Upper lobe of right lung (tissue), 1 donor: ENCODE measurements around the gene PPM1H. TPM values are rescaled to one million over a fixed set of nuclear protein-coding genes. Genes with fewer than 3 reads are reported as not detected.
"Not testable (repeated sequence)": the region's sequence is repeated elsewhere in the genome, so short reads cannot be mapped to it uniquely, and the experiment has no call there.

Experiments
- ATAC-seq: fragments of 200-7000 bp; cut with Tn5 transposase; one replicate; pipeline ENCODE4 v1.9.1; 2020; ENCODE audit warnings: mild to moderate bottlenecking, moderate library complexity
- DNase-seq: peaks from one replicate; pipeline ENCODE4 v3.0.0-alpha.2; 2020
- H3K27ac ChIP-seq: fragments of 200-600 bp; one replicate; pipeline ENCODE4 v1.8.0; 2022
- H3K27me3 ChIP-seq: fragments of 200-600 bp; one replicate; pipeline ENCODE4 v1.8.0; 2022; ENCODE audit warnings: mild to moderate bottlenecking
- H3K36me3 ChIP-seq: fragments of 200-600 bp; one replicate; pipeline ENCODE4 v1.8.0; 2022
- H3K4me1 ChIP-seq: fragments of 200-600 bp; one replicate; pipeline ENCODE4 v1.8.0; 2022
- H3K4me3 ChIP-seq: fragments of 200-600 bp; one replicate; pipeline ENCODE4 v1.8.0; 2022; ENCODE audit warnings: mild to moderate bottlenecking
- H3K9me3 ChIP-seq: fragments of 200-600 bp; one replicate; pipeline ENCODE4 v1.8.0; 2022
- CTCF ChIP-seq: fragments of 200-600 bp; IDR thresholded peaks from one replicate; pipeline ENCODE4 v1.8.0; 2022; ENCODE audit warnings: antibody characterized with exemption
- intact Hi-C: fragments of 100-400 bp; cut with DNase I; formaldehyde crosslinking; loops from one replicate; pipeline ENCODE4 v1.11.0; 2022
- total RNA-seq: library from RNA; stranded (reverse); fragmentation: NEBNext Ultra II Directional; extraction: Animal tissue kit (Norgen Biotek cat#: 25700); gene quantifications from one replicate; pipeline ENCODE4 v1.2.1, GENCODE V29; 2021
- donor health status: DM: no; HTN: yes; CAD: no; lungs with severe emphysema.

PPM1H gene
- total RNA-seq, 1 donor from 2014 or later: 8.0 TPM

- no peak for DNase-seq
- intact Hi-C loops: no loop called here
- H3K36me3 ChIP-seq: no peaks in the 10 kb centered on the region
These were observed 168.5 kb downstream of the PPM1H start for GRCh38 chr12:62766496-62766895.

GRCh38 chr12:62763861-62764645 is 170.9 kb downstream of the PPM1H start:
- ATAC-seq: no peak
- intact Hi-C loops: no loop called here
- H3K27me3 ChIP-seq: no peaks in the 10 kb centered on the region
- TF ChIP-seq CTCF: no peak
- no peak overlapping the region for H3K27ac ChIP-seq
- DNase-seq: no peak
- no peak overlapping the region for H3K4me3 ChIP-seq
- no peaks in the 10 kb centered on the region for H3K36me3 ChIP-seq
- H3K4me1 ChIP-seq: peaks cover 4% of the 10 kb centered on the region
- no peaks in the 10 kb centered on the region for H3K9me3 ChIP-seq

More at GRCh38 chr12:62766496-62766895, 168.5 kb downstream of the PPM1H start:
- no peaks in the 10 kb centered on the region for H3K27me3 ChIP-seq
- no peak overlapping the region for H3K27ac ChIP-seq
- no peaks in the 10 kb centered on the region for H3K9me3 ChIP-seq
- no peak overlapping the region for H3K4me3 ChIP-seq
- TF ChIP-seq CTCF: no peak
- no peaks in the 10 kb centered on the region for H3K4me1 ChIP-seq
- no peak for ATAC-seq

- H3K4me3 ChIP-seq: no peak overlapping the region
- ATAC-seq (no peak), DNase-seq (no peak)
- intact Hi-C loops: no loop called here
- no peaks in the 10 kb centered on the region for H3K36me3 ChIP-seq
- no peak overlapping the region for H3K27ac ChIP-seq
- H3K4me1 ChIP-seq: peaks cover 4% of the 10 kb centered on the region
- no peaks in the 10 kb centered on the region for H3K27me3 ChIP-seq
- no peak for TF ChIP-seq CTCF
- no peaks in the 10 kb centered on the region for H3K9me3 ChIP-seq
These were observed 171.6 kb downstream of the PPM1H start for GRCh38 chr12:62763312-62763711.

GRCh38 chr12:62762645-62763044 is 172.3 kb downstream of the PPM1H start:
- Histone ChIP-seq H3K4me3 (no peak overlapping the region), H3K9me3 (no peaks in the 10 kb centered on the region), H3K36me3 (no peaks in the 10 kb centered on the region), H3K27me3 (no peaks in the 10 kb centered on the region), H3K27ac (no peak overlapping the region), H3K4me1 (peaks cover 6% of the 10 kb centered on the region)
- no peak for TF ChIP-seq CTCF
- ATAC-seq (no peak), DNase-seq (no peak)
- intact Hi-C loops: no loop called here

GRCh38 chr12:62761658-62762057 is 173.3 kb downstream of the PPM1H start:
- H3K27ac ChIP-seq: no peak overlapping the region
- DNase-seq (no peak), ATAC-seq (peak; percentile 40)
- H3K9me3 ChIP-seq: no peaks in the 10 kb centered on the region
- intact Hi-C loops: no loop called here
- no peak for TF ChIP-seq CTCF
- no peak overlapping the region for H3K4me3 ChIP-seq
- H3K36me3 ChIP-seq: no peaks in the 10 kb centered on the region
- H3K27me3 ChIP-seq: no peaks in the 10 kb centered on the region
- H3K4me1 ChIP-seq: peaks cover 12% of the 10 kb centered on the region

GRCh38 chr12:62760779-62761178 is 174.2 kb downstream of the PPM1H start:
- DNase-seq (no peak), ATAC-seq (peak; percentile 80)
- Histone ChIP-seq H3K27me3 (no peaks in the 10 kb centered on the region), H3K4me1 (peaks cover 12% of the 10 kb centered on the region), H3K36me3 (no peaks in the 10 kb centered on the region), H3K27ac (no peak overlapping the region), H3K4me3 (no peak overlapping the region), H3K9me3 (no peaks in the 10 kb centered on the region)
- intact Hi-C loops: no loop called here
- TF ChIP-seq CTCF: no peak

GRCh38 chr12:62760341-62760740 is 174.6 kb downstream of the PPM1H start:
- ATAC-seq, H3K4me3 ChIP-seq, H3K36me3 ChIP-seq, H3K27ac ChIP-seq, H3K9me3 ChIP-seq, intact Hi-C loops, H3K27me3 ChIP-seq, DNase-seq: not testable (repeated sequence)
- peaks cover 12% of the 10 kb centered on the region for H3K4me1 ChIP-seq
